ENCODE measurements around the gene TSR3. TPM values are rescaled to one million over a fixed set of nuclear protein-coding genes. Genes with fewer than 3 reads are reported as not detected.

The TSR3 gene
- total RNA-seq, 1 donor from 2014 or later: 60.6 TPM

DNA sequence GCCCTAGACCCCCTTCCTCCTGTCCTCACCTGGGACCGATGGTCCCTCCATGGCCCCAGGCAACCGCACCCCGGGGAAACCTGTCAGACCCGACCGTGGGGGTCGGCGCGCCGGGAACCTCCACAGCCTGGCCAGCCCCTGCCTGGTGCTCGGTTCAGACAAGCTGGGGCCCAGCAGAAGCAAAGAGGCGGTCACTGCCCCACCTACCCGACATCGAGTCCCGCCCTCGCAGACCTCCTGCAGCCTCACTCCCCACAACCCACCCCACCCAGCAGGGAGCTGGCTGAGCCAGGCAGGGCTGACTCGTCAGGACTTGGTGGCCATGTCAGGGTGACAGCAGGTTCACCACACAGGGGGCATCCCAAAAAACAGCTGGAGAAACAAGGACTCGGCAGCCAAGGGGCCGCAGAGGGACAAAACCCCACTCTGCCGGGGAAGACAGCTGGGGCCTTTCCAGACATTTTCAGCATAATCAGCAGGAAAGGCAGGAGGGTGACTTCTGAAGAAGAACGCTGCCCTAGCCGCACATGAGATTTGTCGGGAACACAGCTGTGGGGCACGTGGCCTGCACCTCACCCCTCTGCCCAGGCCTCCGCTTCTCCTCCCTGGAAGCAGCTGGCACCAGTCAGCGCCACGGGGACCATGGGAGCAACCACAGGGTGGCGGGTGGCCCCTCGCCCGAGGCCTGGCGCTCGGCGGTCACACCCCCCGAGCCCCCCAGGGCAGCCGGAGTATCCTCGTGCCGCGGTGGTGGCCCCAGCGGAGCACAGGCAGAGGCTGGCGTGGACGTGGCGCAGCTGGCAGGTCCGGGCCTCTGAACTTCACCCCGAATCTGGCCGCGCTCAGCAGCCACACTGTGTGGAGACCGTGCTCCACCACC lies 23.0 kb upstream of the TSR3 start:
- H3K4me1 ChIP-seq: peaks cover 15% of the 10 kb centered on the region
- H3K27ac ChIP-seq: no peak overlapping the region
- TF ChIP-seq POLR2A (IDR thresholded peaks at IDR 0.05) (no peak), POLR2AphosphoS5 (IDR thresholded peaks at IDR 0.05; ENCODE audit: insufficient read depth in 1 of 2, low read depth in 1 of 2) (no peak)
- TF ChIP-seq, protein P1, sequence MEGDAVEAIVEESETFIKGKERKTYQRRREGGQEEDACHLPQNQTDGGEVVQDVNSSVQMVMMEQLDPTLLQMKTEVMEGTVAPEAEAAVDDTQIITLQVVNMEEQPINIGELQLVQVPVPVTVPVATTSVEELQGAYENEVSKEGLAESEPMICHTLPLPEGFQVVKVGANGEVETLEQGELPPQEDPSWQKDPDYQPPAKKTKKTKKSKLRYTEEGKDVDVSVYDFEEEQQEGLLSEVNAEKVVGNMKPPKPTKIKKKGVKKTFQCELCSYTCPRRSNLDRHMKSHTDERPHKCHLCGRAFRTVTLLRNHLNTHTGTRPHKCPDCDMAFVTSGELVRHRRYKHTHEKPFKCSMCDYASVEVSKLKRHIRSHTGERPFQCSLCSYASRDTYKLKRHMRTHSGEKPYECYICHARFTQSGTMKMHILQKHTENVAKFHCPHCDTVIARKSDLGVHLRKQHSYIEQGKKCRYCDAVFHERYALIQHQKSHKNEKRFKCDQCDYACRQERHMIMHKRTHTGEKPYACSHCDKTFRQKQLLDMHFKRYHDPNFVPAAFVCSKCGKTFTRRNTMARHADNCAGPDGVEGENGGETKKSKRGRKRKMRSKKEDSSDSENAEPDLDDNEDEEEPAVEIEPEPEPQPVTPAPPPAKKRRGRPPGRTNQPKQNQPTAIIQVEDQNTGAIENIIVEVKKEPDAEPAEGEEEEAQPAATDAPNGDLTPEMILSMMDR (IDR thresholded peaks at IDR 0.05): no peak
- no peak for DNase-seq (ENCODE audit: extremely low spot score in 2 of 2)
- H3K4me3 ChIP-seq: no peak overlapping the region
- H3K27me3 ChIP-seq: no peaks in the 10 kb centered on the region
- peaks cover 0 to 20% of the 10 kb centered on the region in 2 donors for H3K36me3 ChIP-seq
- H3K9me3 ChIP-seq: no peaks in the 10 kb centered on the region
- intact Hi-C loops (cut with DNase I): no loop called here

DNA sequence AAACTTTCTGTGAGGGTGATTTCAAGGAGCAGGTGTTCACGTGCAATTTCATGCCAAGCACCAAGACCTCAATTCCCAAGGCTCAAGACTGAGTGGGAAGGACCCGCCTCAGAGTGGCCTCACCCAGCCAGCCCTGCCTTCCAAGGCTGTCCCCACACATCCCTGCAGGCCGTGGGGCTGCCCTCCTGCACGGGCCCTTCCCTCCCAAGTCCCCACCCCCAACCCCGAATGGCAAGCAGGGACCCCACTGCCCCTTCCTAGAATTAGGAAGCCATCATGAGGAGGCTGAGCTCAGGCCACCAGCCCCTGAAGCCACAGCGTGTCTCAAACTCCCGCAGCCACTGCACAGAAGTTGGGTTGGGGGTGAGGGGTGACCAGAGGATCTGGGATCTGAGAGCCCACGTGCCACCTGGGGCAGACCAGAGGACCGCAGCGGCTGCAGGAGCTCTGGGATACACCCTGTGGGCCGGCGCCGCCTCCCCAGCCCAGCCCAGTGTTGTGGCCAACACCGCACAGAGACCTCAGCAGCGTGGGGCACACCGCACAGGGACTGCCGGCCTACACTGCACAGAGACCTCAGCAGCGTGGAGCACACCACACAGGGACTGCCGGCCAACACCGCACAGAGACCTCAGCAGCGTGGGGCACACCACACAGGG lies 20.7 kb upstream of the TSR3 start:
- Histone ChIP-seq H3K9me3 (no peaks in the 10 kb centered on the region), H3K36me3 (peaks cover 0 to 31% of the 10 kb centered on the region in 2 donors), H3K4me1 (no peaks in the 10 kb centered on the region), H3K4me3 (no peak overlapping the region), H3K27ac (no peak overlapping the region), H3K27me3 (no peaks in the 10 kb centered on the region)
- no peak for DNase-seq (ENCODE audit: extremely low spot score in 2 of 2)
- TF ChIP-seq POLR2A (IDR thresholded peaks at IDR 0.05) (no peak), POLR2AphosphoS5 (IDR thresholded peaks at IDR 0.05; ENCODE audit: insufficient read depth in 1 of 2, low read depth in 1 of 2) (no peak)
- TF ChIP-seq, protein P1 (IDR thresholded peaks at IDR 0.05): no peak
- intact Hi-C loops (cut with DNase I): no loop called here

DNA sequence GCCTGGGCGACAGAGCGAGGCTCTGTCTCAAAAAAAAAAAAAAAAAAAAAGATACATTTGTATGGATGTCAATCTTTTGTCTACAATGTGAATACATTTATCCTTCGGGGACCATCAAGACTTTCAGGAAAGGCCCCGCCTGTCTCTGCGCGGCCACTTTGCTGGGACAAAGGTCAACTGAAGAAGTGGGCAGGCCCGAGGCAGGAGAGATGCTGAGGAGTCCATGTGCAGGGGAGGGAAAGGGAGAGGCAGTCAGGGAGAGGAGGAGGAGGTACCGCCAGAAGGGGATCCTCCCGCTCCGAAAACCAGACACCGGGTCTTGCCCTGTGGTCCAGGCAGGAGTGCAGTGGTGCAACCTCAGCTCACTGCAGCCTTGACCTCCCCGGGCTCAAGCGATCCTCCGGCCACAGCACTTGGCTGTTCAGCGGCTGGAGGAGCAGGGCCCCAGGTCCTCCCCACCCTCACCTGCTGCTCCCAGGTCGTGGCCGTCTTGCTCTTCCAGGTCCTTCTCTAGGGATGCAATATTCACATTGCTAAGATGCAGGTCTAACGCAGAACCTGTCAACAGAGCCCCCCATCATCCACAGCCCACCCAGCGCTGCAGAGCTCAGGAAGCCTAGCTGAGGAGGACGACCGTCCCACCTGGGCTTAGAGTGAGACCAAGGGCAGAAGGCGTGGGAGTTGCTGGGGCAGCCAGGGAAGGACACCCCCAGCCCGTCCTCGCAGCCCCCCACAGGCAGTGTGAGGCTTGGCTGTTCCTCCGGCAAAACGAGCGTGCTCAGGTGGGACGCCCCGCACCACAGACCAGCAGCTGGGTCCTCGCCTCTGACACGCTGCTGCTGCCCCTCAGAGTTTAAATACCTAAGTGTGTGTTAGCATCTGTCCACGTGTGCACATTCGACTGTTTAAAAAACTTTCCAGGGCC lies 19.6 kb upstream of the TSR3 start:
- intact Hi-C loops (cut with DNase I): no loop called here
- Histone ChIP-seq H3K4me3 (no peak overlapping the region), H3K4me1 (no peaks in the 10 kb centered on the region), H3K36me3 (peaks cover 0 to 42% of the 10 kb centered on the region in 2 donors), H3K9me3 (no peaks in the 10 kb centered on the region), H3K27ac (no peak overlapping the region), H3K27me3 (no peaks in the 10 kb centered on the region)
- TF ChIP-seq, protein P1 (IDR thresholded peaks at IDR 0.05): no peak
- no peak for TF ChIP-seq POLR2AphosphoS5 (IDR thresholded peaks at IDR 0.05; ENCODE audit: insufficient read depth in 1 of 2, low read depth in 1 of 2)
- no peak for TF ChIP-seq POLR2A (IDR thresholded peaks at IDR 0.05)
- no peak for DNase-seq (ENCODE audit: extremely low spot score in 2 of 2)

DNA sequence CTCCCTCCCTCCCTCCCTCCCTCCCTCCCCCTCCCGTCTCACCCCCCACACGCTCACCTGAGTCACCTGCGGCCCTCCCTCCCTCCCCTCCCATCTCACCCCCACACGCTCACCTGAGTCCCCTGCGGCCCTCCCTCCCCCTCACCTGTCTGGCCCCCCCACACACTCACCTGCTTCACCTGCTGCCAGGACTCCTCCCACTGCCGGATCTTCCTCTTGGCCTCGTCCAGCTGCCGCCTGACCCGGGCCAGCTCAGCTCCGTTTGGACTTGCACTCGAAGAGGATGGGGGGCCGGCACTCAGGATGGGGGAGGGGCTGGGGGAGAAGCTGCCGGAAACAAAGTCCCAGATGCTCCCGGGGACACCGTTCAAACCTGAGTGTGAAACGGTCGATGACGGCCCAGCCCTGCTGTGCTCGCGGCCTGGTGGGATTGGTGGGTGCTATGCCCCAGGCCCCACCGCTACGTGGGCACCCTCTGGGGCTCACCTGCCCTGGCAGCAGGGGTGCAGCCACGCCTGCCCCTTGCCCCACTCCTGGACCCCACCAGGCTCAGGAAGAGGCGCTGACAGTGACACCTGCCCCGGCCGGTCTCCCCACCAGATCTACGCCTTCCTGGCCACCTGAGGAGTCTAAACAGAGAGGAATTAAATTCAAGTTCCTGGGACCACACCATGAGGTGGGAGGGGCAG lies 16.0 kb upstream of the TSR3 start:
- Histone ChIP-seq H3K9me3 (no peaks in the 10 kb centered on the region), H3K27ac (no peak overlapping the region), H3K4me3 (no peak overlapping the region), H3K27me3 (no peaks in the 10 kb centered on the region), H3K4me1 (no peaks in the 10 kb centered on the region), H3K36me3 (peaks cover 0 to 53% of the 10 kb centered on the region in 2 donors)
- TF ChIP-seq, protein P1 (IDR thresholded peaks at IDR 0.05): no peak
- TF ChIP-seq POLR2AphosphoS5 (IDR thresholded peaks at IDR 0.05; ENCODE audit: insufficient read depth in 1 of 2, low read depth in 1 of 2): no peak
- TF ChIP-seq POLR2A (IDR thresholded peaks at IDR 0.05): no peak
- intact Hi-C loops (cut with DNase I): loop anchor here (10.0 kb wide), 1 partner anchor 47 kb away; the partner anchor contains the start of gene UNKL
- no peak for DNase-seq (ENCODE audit: extremely low spot score in 2 of 2)
